Motor neuron (in vitro differentiated cells): ENCODE data around the gene KCNT1. TPM values are rescaled to one million over a fixed set of nuclear protein-coding genes. Genes with fewer than 3 reads are reported as not detected.

Experiments
- ATAC-seq, 8 experiments: fragments of 200-7000 bp; cut with Tn5 transposase; replicated peaks in 6 of 8; 2 replicates each; pipeline ENCODE4 v1.8.0; 2021; ENCODE audit warnings: mild to moderate bottlenecking in 8 of 8, moderate library complexity in 8 of 8
- H3K27ac ChIP-seq, 2 donors: fragments of 250-450 bp; sonication (Bioruptor Pico); 2 replicates each; pipeline ENCODE4 v1.9.0; 2021; ENCODE audit warnings: antibody characterized with exemption in 2 of 2, mild to moderate bottlenecking in 2 of 2, moderate library complexity in 1 of 2
- H3K4me1 ChIP-seq, 2 donors: fragments of 250-450 bp; sonication (Bioruptor Pico); replicated peaks in 1 of 2; 2 replicates each; pipeline ENCODE4 v1.6.1; 2021; ENCODE audit warnings: antibody characterized with exemption in 2 of 2, mild to moderate bottlenecking in 2 of 2, moderate library complexity in 1 of 2
- H3K4me3 ChIP-seq, 5 donors: fragments of 250-450 bp; sonication (Bioruptor Pico); 2 replicates each; pipeline ENCODE4 v1.9.0; 2021; ENCODE audit warnings: antibody characterized with exemption in 5 of 5, mild to moderate bottlenecking in 5 of 5, moderate library complexity in 4 of 5
- WGBS, 10 experiments: fragments of 450-650 bp; shearing (Covaris generic); methylation state at CpG; one replicate each; pipeline ENCODE4 v1.0.0; 2022; 5-methylcytosine and 5-hydroxymethylcytosine counted together
- in situ Hi-C, 9 experiments: fragments of 400-800 bp; cut with MboI; loops; one replicate each; pipeline ENCODE4 v1.15.0; 2021; ENCODE audit warnings: low sequenced_read_pairs in 9 of 9, low pct_unique_long_range_greater_than_20kb in 2 of 9; ENCODE audit not compliant: unreplicated experiment in 9 of 9
- total RNA-seq, 8 experiments: library from RNA; unstranded; fragments of 300-600 nt; gene quantifications; 2 replicates each; pipeline versions ENCODE4 v1.2.3 to v1.2.4, GENCODE V29; 2022

The KCNT1 gene
- total RNA-seq, 8 experiments from 2014 or later: 0.11 to 1.1 (median 0.38) TPM

GRCh38 chr9:135739271-135740220 is 37.6 kb downstream of the KCNT1 start:
- ATAC-seq: peak in 2 of 8 experiments; percentile 29 to 41
- in situ Hi-C loops: no loop called here
- Histone ChIP-seq H3K4me3 (no peak overlapping the region), H3K27ac (no peak overlapping the region), H3K4me1 (no peaks in the 10 kb centered on the region)
- WGBS, 10 experiments: 27 to 100% (median 72%) methylated on average over 1 to 3 of the region's 28 CpGs; no CpG with 5 or more reads in 5 of the 10 experiments

- 20 to 83% (median 53%) methylated on average over 1 to 3 of the region's 24 CpGs; no CpG with 5 or more reads in 6 of the 10 experiments for WGBS, 10 experiments
- H3K4me1 ChIP-seq: no peaks in the 10 kb centered on the region
- H3K27ac ChIP-seq: no peak overlapping the region
- H3K4me3 ChIP-seq: no peak overlapping the region
- no peak for ATAC-seq
- in situ Hi-C loops: no loop called here
Measured at GRCh38 chr9:135741276-135742219, 39.6 kb downstream of the KCNT1 start.

DNA sequence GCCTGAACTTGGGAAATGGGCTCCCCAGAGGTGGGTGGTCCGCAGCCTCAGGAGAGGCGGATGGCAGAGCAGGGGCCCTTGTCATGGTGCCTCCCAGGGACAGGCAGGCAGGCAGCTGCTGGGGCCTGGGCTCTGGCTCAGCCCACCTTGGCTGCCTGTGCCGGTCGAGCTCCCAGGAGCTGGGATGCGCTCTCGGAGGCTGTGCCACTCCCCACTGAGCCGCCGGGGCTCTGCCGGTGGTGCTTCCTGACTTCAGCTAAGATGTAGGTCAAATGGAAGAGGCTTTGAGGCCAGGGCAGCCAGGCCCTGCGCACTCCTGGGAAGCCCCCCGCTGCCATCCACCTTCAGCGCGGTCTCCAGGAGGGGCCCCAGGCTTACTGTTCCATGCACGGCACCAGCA is 41.0 kb downstream of the KCNT1 start:
- H3K4me1 ChIP-seq: no peaks in the 10 kb centered on the region
- H3K4me3 ChIP-seq: no peak overlapping the region
- H3K27ac ChIP-seq: no peak overlapping the region
- 13 to 86% (median 78%) methylated on average over 1 to 7 of the region's 14 CpGs; no CpG with 5 or more reads in 4 of the 10 experiments for WGBS, 10 experiments
- no peak for ATAC-seq
- in situ Hi-C loops: no loop called here

DNA sequence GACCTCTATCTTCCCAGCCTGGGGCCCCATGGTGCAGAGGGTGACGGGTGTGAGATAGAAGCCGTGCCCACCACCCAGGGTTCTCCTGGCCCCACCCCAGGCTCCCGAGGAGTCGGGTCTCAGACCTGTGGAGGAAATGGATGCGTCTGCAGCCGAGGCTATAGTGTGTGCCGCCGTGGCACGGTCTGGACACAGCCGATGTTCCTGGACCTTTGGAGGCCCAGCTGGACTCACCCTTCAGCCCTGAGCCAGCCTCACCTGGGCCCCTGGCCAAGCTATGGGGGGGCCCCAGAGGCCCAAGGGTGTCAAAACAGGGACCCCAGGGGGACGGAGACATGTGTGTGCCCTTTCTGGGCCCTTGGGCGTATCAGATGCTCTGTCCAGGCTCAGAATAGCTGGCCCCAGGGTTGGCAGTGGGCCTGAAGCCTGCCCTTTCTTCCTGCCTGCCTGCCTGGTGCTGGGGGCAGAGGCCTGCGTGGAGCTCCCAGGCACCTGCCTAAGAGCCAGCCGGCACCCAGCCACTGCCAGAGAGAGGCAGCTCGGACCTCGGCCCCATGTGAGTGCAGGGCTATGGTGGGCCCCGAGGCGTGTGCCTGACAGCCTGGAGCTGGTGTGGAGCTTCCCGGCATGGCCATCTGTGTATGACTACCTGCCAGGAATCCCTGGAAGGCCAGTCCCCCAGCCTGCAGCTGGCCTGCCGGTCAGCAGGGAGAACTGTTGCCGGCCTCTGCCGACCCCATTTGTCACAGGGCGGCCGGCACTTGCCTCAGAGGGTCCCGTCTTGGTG is 41.8 kb downstream of the KCNT1 start:
- no peak for ATAC-seq
- whole genome bisulfite sequencing, 10 experiments: 54 to 80% (median 80%) methylated on average over 1 to 5 of the region's 25 CpGs; no CpG with 5 or more reads in 7 of the 10 experiments
- H3K4me3 ChIP-seq: no peak overlapping the region

GRCh38 chr9:135744333-135745070 is 42.5 kb downstream of the KCNT1 start:
- in situ Hi-C loops: no loop called here
- H3K4me1 ChIP-seq: no peaks in the 10 kb centered on the region
- H3K27ac ChIP-seq: no peak overlapping the region
- ATAC-seq: peak in 1 of 8 experiments; percentile 7
- H3K4me3 ChIP-seq: no peak overlapping the region
- WGBS, 10 experiments: 50 to 100% (median 80%) methylated on average over 1 to 6 of the region's 33 CpGs; no CpG with 5 or more reads in 7 of the 10 experiments

More for the DNA sequence above, 41.8 kb downstream of the KCNT1 start:
- in situ Hi-C loops: no loop called here
- no peaks in the 10 kb centered on the region for H3K4me1 ChIP-seq
- no peak overlapping the region for H3K27ac ChIP-seq

- Histone ChIP-seq H3K27ac (no peak overlapping the region), H3K4me1 (no peaks in the 10 kb centered on the region), H3K4me3 (no peak overlapping the region)
- no peak for ATAC-seq
- WGBS, 10 experiments: 92 to 100% methylated on average over 1 to 5 of the region's 21 CpGs; no CpG with 5 or more reads in 8 of the 10 experiments
- in situ Hi-C loops: no loop called here
Measured at GRCh38 chr9:135745189-135745588, 43.2 kb downstream of the KCNT1 start.

- ATAC-seq: no peak
- Histone ChIP-seq H3K4me1 (no peaks in the 10 kb centered on the region), H3K27ac (no peak overlapping the region), H3K4me3 (no peak overlapping the region)
- in situ Hi-C loops: no loop called here
- 49 to 100% (median 88%) methylated on average over 2 to 7 of the region's 24 CpGs; no CpG with 5 or more reads in 4 of the 10 experiments for WGBS, 10 experiments
Measured at GRCh38 chr9:135745686-135746324, 43.8 kb downstream of the KCNT1 start.

GRCh38 chr9:135746565-135746964 is 44.6 kb downstream of the KCNT1 start:
- H3K27ac ChIP-seq: no peak overlapping the region
- no peaks in the 10 kb centered on the region for H3K4me1 ChIP-seq
- in situ Hi-C loops: no loop called here
- peak in 3 of 8 experiments; percentile 63 to 96 (median 82) for ATAC-seq
- no peak overlapping the region for H3K4me3 ChIP-seq
- WGBS, 10 experiments: 57 to 77% methylated on average over 2 to 4 of the region's 9 CpGs; no CpG with 5 or more reads in 8 of the 10 experiments

DNA sequence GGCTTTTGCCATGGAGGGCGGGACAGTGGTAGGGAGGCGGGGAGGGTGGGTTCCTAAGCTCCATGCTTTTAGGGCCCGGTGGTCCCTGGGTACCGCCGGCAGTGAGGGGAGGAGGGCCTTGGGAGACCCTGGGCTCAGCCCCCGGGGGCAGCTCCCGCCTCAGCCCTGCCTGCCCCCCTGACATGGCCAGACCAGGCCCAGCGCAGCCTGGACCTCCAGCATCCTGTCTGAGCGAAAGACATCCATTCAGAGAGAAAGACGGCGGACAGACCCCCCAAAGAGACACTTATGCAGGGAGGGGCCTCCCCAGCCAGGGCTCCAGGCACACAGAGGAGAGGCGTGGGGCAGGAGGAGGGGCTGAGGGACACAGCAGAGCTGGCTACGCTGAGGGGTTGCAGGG is 45.3 kb downstream of the KCNT1 start:
- Histone ChIP-seq H3K27ac (no peak overlapping the region), H3K4me1 (no peaks in the 10 kb centered on the region), H3K4me3 (no peak overlapping the region)
- WGBS, 10 experiments: 80% methylated on average over 1 of the region's 13 CpGs; no CpG with 5 or more reads in 9 of the 10 experiments
- no peak for ATAC-seq
- in situ Hi-C loops: no loop called here

DNA sequence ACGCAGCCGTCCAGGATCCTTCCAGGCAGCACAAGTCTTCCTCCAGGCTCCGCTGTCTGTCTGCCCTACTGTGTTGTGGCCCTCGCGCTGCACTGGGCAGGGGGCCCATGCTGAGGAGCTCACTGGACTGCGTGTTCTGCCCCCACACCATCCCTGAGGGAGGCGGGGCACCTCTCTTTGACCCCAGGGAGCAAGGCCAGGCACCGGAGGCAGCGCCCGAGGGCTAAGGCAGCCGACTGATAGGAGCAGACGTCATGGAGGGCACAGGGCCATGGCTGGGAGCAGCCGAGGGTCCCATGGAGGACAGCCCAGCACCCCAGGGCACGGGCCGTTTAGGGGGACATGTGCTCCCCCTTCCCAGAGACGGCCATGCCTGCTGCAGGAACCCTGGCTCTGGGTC is 46.7 kb downstream of the KCNT1 start:
- in situ Hi-C loops: no loop called here

DNA sequence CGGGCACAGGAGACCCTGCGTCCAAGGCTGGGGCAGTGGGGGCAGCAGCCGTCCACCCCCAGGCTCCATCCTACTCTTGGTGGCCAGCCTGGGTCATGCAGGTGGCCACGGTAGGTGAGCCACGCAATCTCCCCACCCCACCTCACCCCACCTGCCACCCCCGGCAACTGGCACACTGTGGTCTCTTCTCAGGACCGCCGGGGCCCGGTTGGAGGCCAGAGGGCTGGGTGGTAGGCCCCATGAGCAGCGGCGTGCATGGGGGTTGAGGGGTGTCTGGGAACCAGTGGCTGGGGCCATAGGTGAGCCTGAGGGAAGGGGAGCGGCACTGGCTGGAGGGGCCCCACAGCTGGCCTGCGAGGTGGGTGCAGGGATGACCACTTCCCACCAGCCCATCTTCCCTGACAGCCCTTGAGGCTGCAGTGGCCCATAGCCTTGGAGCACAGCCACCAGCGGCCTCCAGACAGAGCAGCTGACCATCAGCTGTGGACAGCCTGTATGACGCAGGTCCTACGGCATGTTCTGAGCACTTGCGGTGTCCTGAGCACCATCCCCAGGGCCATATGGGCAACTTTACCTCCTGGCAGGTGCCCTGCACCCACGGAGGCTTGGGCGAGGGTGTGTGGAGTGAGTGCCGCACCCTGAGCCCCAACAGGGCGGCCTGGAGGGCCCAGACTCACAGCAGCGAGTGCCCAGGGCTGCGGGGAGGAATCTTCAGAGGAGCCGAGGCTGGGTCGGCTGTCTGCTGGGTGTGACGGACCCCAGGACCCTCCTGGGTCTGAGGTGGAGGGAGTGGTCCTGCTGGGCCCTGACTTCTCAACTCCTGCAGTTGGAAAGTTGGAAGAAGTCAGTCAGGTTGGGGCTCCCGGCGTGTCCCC is 47.4 kb downstream of the KCNT1 start:
- in situ Hi-C loops: no loop called here
- H3K27ac ChIP-seq: no peak overlapping the region
- no peak overlapping the region for H3K4me3 ChIP-seq
- WGBS, 10 experiments: 0 to 90% (median 59%) methylated on average over 1 to 10 of the region's 28 CpGs; no CpG with 5 or more reads in 6 of the 10 experiments
- H3K4me1 ChIP-seq: no peaks in the 10 kb centered on the region
- no peak for ATAC-seq

More for the DNA sequence above, 46.7 kb downstream of the KCNT1 start:
- Histone ChIP-seq H3K4me1 (no peaks in the 10 kb centered on the region), H3K27ac (no peak overlapping the region), H3K4me3 (no peak overlapping the region)
- ATAC-seq: no peak
- WGBS, 10 experiments: 40 to 100% (median 71%) methylated on average over 1 to 12 of the region's 16 CpGs; no CpG with 5 or more reads in 7 of the 10 experiments
